NCI-H2196 (cell line): ENCODE results near the gene COL4A2.
"Not testable (repeated sequence)": the region's sequence is repeated elsewhere in the genome, so short reads cannot be mapped to it uniquely, and the experiment has no call there.

Experiments
- DNase-seq: peaks from one replicate; lab custom pipeline; 2025; ENCODE audit not compliant: unreplicated experiment; lab: John Stamatoyannopoulos, UW

Gene COL4A2

GRCh38 chr13:110450016-110450900, 143.2 kb downstream of the COL4A2 start:
- DNase-seq: no peak

- no peak for DNase-seq
Measured at GRCh38 chr13:110450941-110451730, 144.1 kb downstream of the COL4A2 start.

GRCh38 chr13:110453091-110453490, 146.0 kb downstream of the COL4A2 start:
- not testable (repeated sequence) for DNase-seq

GRCh38 chr13:110453797-110454196, 146.7 kb downstream of the COL4A2 start:
- no peak for DNase-seq

- no peak for DNase-seq
Measured at GRCh38 chr13:110454227-110454859, 147.3 kb downstream of the COL4A2 start.

- no peak for DNase-seq
Measured at GRCh38 chr13:110454956-110455355, 147.9 kb downstream of the COL4A2 start.

- no peak for DNase-seq
Measured at GRCh38 chr13:110455444-110455843, 148.4 kb downstream of the COL4A2 start.

GRCh38 chr13:110455941-110456340, 148.9 kb downstream of the COL4A2 start:
- peak; percentile 55 for DNase-seq

GRCh38 chr13:110456550-110456949, 149.5 kb downstream of the COL4A2 start:
- DNase-seq: no peak

- DNase-seq: no peak
Measured at GRCh38 chr13:110457361-110457760, 150.3 kb downstream of the COL4A2 start.

GRCh38 chr13:110458017-110458416, 150.9 kb downstream of the COL4A2 start:
- DNase-seq: no peak

- no peak for DNase-seq
Measured at GRCh38 chr13:110458594-110459365, 151.7 kb downstream of the COL4A2 start.

GRCh38 chr13:110462091-110462490, 155.0 kb downstream of the COL4A2 start:
- DNase-seq: no peak

- no peak for DNase-seq
Measured at GRCh38 chr13:110463156-110463555, 156.1 kb downstream of the COL4A2 start.

- no peak for DNase-seq
Measured at GRCh38 chr13:110463871-110464510, 156.9 kb downstream of the COL4A2 start.

- no peak for DNase-seq
Measured at GRCh38 chr13:110464556-110465333, 157.7 kb downstream of the COL4A2 start.

- DNase-seq: no peak
Measured at GRCh38 chr13:110465696-110466095, 158.6 kb downstream of the COL4A2 start.

- no peak for DNase-seq
Measured at GRCh38 chr13:110466266-110466915, 159.3 kb downstream of the COL4A2 start.

GRCh38 chr13:110467516-110468110, 160.5 kb downstream of the COL4A2 start:
- DNase-seq: no peak
